Osteocyte (in vitro differentiated cells): Measurements from ENCODE around the gene DAZAP1. TPM values are rescaled to one million over a fixed set of nuclear protein-coding genes. Genes with fewer than 3 reads are reported as not detected.

Source experiments
- DNase-seq: peaks from one replicate; pipeline ENCODE4 v3.0.0; 2021; ENCODE audit warnings: mixed read lengths; ENCODE audit not compliant: unreplicated experiment; ENCODE audit errors: extremely low spot score
- H3K27ac Mint-ChIP-seq: one replicate; pipeline ENCODE4 v1.8.0; 2021; ENCODE audit warnings: mild to moderate bottlenecking, mixed read lengths; ENCODE audit not compliant: unreplicated experiment
- H3K27me3 Mint-ChIP-seq: one replicate; pipeline ENCODE4 v1.8.0; 2021; ENCODE audit warnings: mixed read lengths; ENCODE audit not compliant: unreplicated experiment
- H3K36me3 Mint-ChIP-seq: one replicate; pipeline ENCODE4 v1.8.0; 2021; ENCODE audit warnings: mixed read lengths; ENCODE audit not compliant: unreplicated experiment
- H3K4me1 Mint-ChIP-seq: one replicate; pipeline ENCODE4 v1.8.0; 2021; ENCODE audit warnings: mixed read lengths; ENCODE audit not compliant: unreplicated experiment
- H3K4me3 Mint-ChIP-seq: one replicate; pipeline ENCODE4 v1.8.0; 2021; ENCODE audit warnings: mild to moderate bottlenecking, moderate library complexity, mixed read lengths; ENCODE audit not compliant: unreplicated experiment
- H3K9me3 Mint-ChIP-seq: one replicate; pipeline ENCODE4 v1.8.0; 2021; ENCODE audit warnings: mixed read lengths; ENCODE audit not compliant: unreplicated experiment
- CTCF ChIP-seq: fragments of 200-600 bp; sonication (generic); IDR thresholded peaks from 2 replicates; pipeline ENCODE4 v1.5.0; 2021; ENCODE audit warnings: antibody characterized with exemption, mild to moderate bottlenecking, moderate library complexity
- total RNA-seq: library from RNA; stranded (reverse); gene quantifications from 2 replicates; pipeline ENCODE4 v1.2.1, GENCODE V29; 2021

The DAZAP1 gene
- total RNA-seq, 1 donor from 2014 or later: 101 TPM

GRCh38 chr19:1452802-1453524, 45.6 kb downstream of the DAZAP1 start:
- DNase-seq: no peak
- H3K36me3 Mint-ChIP-seq: no peaks in the 10 kb centered on the region
- peaks cover 36% of the 10 kb centered on the region for H3K27me3 Mint-ChIP-seq
- H3K4me3 Mint-ChIP-seq: no peak overlapping the region
- no peaks in the 10 kb centered on the region for H3K9me3 Mint-ChIP-seq
- peaks cover 9% of the 10 kb centered on the region for H3K4me1 Mint-ChIP-seq
- no peak for TF ChIP-seq CTCF
- no peak overlapping the region for H3K27ac Mint-ChIP-seq

DNA sequence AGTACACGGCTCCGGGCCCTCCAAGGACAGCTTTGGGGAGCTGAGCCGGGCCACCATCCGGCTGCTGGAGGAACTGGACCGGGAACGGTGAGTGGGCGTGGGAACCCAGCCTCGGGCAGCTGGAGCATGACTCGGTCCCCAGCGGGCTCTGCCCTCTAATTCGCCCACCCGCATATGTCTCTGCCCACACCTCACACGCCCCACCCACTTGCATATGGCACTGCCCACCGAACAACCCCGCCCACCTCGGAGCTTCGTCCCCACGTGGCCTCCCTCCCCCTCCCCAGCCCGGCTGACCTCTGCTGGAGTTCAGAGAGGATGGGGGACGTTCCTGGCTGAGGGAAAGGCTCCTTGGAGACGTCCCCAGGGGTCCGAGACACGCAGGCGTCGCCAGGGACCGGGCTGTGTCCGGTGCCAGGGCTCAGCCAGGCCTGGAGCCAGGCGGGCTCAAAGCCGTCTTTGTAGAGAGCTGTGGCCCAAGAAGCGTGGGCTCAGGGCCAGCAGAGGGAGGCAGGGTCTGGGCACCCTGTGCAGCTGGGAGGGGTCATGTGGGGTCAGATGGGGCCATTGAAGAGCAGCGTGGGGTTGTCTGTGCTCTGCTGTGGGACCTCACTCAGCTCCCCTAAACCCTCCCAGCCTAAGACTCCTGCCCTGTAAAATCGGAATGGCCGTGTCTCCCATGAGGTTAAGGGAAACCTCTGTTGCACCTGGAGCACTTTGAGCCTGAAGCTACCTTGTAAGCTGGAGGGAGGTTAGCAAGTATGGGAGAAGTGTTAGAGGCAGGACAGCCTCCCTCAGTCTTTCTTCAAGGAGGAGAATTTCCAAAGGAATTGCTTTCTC, 46.4 kb downstream of the DAZAP1 start:
- H3K27me3 Mint-ChIP-seq: peaks cover 33% of the 10 kb centered on the region
- TF ChIP-seq CTCF: no peak
- H3K4me1 Mint-ChIP-seq: peaks cover 9% of the 10 kb centered on the region
- H3K9me3 Mint-ChIP-seq: no peaks in the 10 kb centered on the region
- no peak for DNase-seq
- no peak overlapping the region for H3K4me3 Mint-ChIP-seq
- H3K36me3 Mint-ChIP-seq: no peaks in the 10 kb centered on the region
- no peak overlapping the region for H3K27ac Mint-ChIP-seq

DNA sequence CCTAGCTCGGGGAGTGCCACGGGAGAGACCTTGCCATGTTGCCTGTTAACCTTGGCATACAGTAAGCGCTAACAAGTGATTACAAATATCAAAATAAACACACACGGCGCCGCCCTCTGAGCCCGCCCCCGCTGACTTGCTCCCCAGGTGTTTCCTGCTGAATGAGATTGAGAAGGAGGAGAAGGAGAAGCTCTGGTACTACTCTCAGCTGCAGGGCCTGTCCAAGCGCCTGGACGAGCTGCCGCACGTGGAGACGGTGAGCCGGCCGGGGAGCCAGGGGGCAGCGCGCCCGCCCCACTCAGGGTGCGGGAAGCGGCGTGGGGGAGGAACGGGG, 47.6 kb downstream of the DAZAP1 start:
- TF ChIP-seq CTCF: no peak
- Mint-ChIP-seq H3K27ac (no peak overlapping the region), H3K4me3 (no peak overlapping the region), H3K9me3 (no peaks in the 10 kb centered on the region), H3K36me3 (no peaks in the 10 kb centered on the region), H3K27me3 (peaks cover 26% of the 10 kb centered on the region), H3K4me1 (peaks cover 5% of the 10 kb centered on the region)
- DNase-seq: no peak

- Mint-ChIP-seq H3K36me3 (no peaks in the 10 kb centered on the region), H3K27me3 (peaks cover 23% of the 10 kb centered on the region), H3K9me3 (no peaks in the 10 kb centered on the region), H3K4me1 (peaks cover 2% of the 10 kb centered on the region), H3K4me3 (no peak overlapping the region), H3K27ac (no peak overlapping the region)
- no peak for DNase-seq
- TF ChIP-seq CTCF: no peak
Observed at GRCh38 chr19:1455336-1456120, 48.1 kb downstream of the DAZAP1 start.
